Erythroblast (primary cell): Measurements from ENCODE around the gene PNPLA7.
"Not testable (repeated sequence)": the region's sequence is repeated elsewhere in the genome, so short reads cannot be mapped to it uniquely, and the experiment has no call there.

Source experiments
- DNase-seq, 2 experiments: peaks; one replicate each; lab custom pipeline; 2025; lab: John Stamatoyannopoulos, UW
- GATA1 ChIP-seq: IDR thresholded peaks from 2 replicates; pipeline ENCODE4 v1.6.1; 2011; ENCODE audit warnings: low read depth, mild to moderate bottlenecking, control low read depth, low read length, moderate library complexity
- POLR2A ChIP-seq: IDR thresholded peaks from 2 replicates; pipeline ENCODE4 v1.6.1; 2011; ENCODE audit warnings: mild to moderate bottlenecking, low read length

PNPLA7 gene

GRCh38 chr9:137516144-137516917 is 33.9 kb downstream of the PNPLA7 start:
- no peak for TF ChIP-seq GATA1
- no peak for TF ChIP-seq POLR2A
- DNase-seq = no peak

- no peak for DNase-seq
- TF ChIP-seq GATA1 (no peak), POLR2A (no peak)
Observed at GRCh38 chr9:137515338-137515724, 34.9 kb downstream of the PNPLA7 start.

DNA sequence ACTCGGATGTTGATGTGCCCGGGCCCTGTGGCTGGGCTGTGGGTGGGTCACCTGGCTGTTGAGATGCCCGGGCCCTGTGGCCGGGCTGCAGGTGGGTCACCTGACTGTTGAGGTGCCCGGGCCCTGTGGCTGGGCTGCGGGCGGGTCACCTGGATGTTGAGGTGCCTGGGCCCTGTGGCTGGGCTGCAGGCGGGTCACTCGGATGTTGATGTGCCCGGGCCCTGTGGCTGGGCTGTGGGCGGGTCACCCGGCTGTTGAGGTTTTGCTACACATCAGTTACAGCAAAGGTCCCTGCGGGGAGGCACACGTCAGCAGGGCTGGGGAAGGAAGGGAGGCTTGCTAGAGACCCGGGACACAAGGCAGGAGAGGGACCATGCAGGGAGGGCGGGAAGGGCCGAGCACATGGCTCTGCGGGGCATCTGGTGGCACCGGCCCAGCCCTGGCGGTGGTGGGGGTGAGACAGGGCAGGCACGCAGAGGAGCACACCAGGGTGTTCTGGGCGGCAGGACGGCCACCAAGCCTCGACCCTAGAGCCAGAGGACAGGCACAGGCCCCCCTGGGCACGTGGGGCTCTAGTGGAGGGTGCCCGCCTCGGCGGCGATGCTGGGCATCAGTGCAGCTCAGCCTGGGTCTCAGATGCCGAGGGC is 35.4 kb downstream of the PNPLA7 start:
- TF ChIP-seq POLR2A (no peak), GATA1 (no peak)
- DNase-seq = no peak

DNA sequence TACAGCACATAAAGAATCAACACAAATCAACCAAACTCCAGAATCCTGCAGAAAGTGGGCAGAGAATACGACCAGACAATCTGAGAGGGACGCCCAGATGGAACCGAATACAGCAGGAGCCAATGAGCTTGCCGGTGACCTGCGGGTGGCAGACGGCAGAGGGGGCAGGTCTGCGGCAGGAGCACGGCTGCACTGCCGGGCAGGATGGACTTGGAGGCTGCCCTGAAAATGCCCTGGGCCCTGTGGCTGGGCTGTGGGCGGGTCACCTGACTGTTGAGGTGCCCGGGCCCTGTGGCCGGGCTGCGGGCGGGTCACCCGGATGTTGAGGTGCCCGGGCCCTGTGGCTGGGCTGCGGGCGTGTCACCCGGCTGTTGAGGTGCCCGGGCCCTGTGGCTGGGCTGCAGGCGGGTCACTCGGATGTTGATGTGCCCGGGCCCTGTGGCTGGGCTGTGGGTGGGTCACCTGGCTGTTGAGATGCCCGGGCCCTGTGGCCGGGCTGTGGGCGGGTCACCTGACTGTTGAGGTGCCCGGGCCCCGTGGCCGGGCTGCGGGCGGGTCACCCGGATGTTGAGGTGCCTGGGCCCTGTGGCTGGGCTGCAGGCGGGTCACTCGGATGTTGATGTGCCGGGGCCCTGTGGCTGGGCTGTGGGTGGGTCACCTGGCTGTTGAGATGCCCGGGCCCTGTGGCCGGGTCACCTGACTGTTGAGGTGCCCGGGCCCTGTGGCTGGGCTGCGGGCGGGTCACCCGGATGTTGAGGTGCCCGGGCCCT is 36.2 kb downstream of the PNPLA7 start:
- DNase-seq = not testable (repeated sequence)

DNA sequence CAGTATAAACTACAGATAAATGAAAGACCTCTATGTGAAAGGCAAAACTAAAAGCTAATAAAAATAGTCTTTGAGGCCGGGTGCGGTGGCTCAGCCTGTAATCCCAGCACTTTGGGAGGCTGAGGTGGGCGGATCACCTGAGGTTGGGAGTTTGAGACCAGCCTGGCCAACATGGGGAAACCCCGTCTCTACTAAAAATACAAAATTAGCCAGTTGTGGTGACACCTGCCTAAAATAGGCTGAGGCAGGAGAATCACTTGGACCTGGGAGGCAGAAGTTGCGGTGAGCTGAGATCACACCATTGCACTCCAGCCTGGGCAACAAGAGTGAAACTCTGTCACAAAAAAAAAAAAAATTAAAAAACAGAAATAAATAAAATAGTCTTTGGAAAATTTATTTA is 37.1 kb downstream of the PNPLA7 start:
- DNase-seq = not testable (repeated sequence)

GRCh38 chr9:137511758-137512463 is 38.3 kb downstream of the PNPLA7 start:
- DNase-seq = no peak

GRCh38 chr9:137511126-137511525 is 39.1 kb downstream of the PNPLA7 start:
- not testable (repeated sequence) for DNase-seq

More at GRCh38 chr9:137511758-137512463, 38.3 kb downstream of the PNPLA7 start:
- no peak for TF ChIP-seq POLR2A

DNA sequence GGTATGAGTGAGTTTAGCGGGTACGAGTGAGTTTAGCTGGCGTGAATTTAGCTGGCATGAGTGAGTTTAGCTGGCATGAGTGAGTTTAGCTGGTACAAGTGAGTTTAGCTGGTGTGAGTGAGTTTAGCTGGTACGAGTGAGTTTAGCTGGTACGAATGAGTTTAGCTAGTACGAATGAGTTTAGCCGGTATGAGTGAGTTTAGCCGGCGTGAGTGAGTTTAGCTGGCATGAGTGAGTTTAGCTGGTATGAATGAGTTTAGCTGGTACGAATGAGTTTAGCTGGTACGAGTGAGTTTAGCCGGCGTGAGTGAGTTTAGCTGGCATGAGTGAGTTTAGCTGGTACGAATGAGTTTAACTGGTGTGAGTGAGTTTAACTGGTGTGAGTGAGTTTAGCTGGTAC is 41.0 kb downstream of the PNPLA7 start:
- TF ChIP-seq GATA1 (no peak), POLR2A (no peak)
- no peak for DNase-seq

DNA sequence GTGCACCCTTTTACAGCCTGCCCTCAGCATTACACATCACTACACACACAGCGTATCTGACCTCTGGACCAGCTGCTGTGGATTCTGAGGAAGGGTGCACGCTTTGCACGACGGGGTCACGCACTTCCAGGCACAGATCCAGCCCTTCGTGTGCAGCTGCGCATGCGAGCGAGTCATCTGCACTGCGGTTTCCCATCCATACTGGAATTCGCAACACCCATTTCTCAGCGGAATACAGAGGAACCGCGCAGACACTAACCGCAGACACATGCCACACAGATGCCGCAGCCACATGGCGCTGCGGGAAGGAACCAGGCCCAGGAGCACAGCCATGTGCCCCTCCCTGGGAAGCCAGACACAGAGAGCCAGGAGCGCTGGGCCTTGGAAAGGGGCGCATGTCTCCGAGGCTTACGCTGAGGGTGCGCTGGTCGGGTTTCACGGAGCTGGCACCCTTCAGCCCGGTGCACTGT is 43.5 kb downstream of the PNPLA7 start:
- DNase-seq = no peak
- TF ChIP-seq POLR2A (no peak), GATA1 (no peak)

DNA sequence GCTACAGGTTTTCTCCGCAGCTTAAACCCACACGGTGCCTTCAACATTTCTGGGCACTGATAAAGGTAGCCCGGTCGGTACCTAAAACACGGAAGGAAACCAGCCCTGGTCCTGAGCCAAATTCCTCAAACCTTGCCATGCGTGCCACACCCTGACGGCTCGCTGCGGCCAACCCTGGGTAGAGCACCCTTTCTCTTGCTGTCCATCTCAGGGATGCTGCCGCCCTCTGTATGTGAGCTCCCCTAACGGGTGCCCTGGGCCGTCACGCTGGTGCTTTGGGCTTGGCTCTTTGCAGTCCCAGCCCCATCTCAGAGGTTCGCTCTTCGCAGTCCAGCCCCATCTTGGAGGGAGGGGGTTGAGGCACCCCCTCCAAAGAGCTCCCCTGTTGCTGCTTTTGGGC is 43.9 kb downstream of the PNPLA7 start:
- no peak for TF ChIP-seq POLR2A
- TF ChIP-seq GATA1 = no peak
- DNase-seq = no peak

DNA sequence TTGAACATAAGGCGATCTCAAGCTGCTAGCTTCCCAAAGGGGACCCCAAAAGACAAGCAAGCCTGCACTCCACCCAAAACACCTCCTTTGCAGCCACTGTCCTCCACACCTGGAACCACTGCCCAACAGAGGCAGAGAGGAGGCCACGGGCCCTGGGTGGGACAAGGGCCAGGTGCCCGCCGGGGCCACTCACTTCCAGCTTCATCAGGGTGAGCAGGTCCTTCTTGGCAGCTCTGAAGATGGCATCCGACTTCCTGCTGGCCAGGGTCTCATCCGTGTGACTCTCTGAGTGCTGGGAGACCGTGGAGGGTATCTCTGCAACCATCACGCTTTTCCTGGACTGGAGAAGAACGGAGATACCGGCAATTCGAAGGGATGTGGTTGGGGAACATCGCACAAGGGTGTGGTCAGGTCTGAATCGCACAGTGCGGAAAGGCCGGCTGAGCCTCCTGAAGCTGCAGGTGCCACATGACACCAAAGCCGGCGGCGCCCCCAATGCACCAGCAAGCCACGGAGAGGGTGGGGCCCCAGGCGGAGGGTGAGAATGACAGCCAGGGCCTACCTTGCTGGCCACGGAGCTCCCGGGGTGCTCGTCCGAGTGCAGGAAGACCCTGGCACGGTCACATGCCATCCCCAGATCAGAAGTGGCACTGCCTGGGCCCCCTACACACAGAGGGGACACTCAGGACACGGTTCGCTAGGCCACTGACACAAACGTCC is 44.6 kb downstream of the PNPLA7 start:
- no peak for DNase-seq
- TF ChIP-seq GATA1 (no peak), POLR2A (no peak)

DNA sequence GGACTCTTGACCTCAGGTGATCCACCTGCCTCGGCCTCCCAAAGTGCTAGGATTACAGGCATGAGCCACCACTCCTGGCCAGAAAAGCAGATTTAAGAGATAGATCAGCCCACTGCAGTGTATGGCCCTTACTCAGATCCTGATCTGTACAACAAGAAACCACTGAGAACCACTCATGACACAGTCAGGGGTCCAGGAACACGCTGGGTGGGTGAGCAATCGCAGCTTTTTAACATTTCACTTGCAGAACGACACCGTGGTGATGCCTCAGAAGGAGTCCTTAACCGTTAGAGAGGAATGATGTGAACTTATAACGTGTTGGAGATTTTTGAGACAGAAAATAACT is 45.8 kb downstream of the PNPLA7 start:
- TF ChIP-seq GATA1 (no peak), POLR2A (no peak)
- no peak for DNase-seq
